PC-9 (cell line): ENCODE results near the gene R3HDM1. TPM values are rescaled to one million over a fixed set of nuclear protein-coding genes. Genes with fewer than 3 reads are reported as not detected.

ENCODE experiments used
- BruUV-seq: library from RNA; stranded (reverse); fragments of 400-500 nt; replicated peaks from 2 replicates; lab custom pipeline; 2021; lab: Mats Ljungman, UMichigan
- CTCF ChIA-PET: fragments of 300-600 bp; sonication (Branson Sonifier 250); formaldehyde crosslinking; loops from one replicate; lab custom pipeline; 2022; ENCODE audit warnings: antibody characterized with exemption; lab: Charles Lee
- POLR2A ChIA-PET: fragments of 300-600 bp; sonication (Branson Sonifier 250); formaldehyde crosslinking; loops from one replicate; lab custom pipeline; 2022; ENCODE audit warnings: antibody characterized with exemption; ENCODE audit not compliant: unreplicated experiment; lab: Charles Lee
- DNase-seq, 2 experiments: peaks; one replicate each; pipeline versions ENCODE4 v3.0.0 to v3.0.0-alpha.2; 2015 to 2022; ENCODE audit warnings: mixed read lengths in 1 of 2
- H2AFZ ChIP-seq: fragments of 200-600 bp; sonication (generic); 2 replicates; pipeline ENCODE4 v1.8.1; 2017; ENCODE audit warnings: antibody characterized with exemption
- H3F3A ChIP-seq: fragments of 200-600 bp; sonication (generic); 2 replicates; pipeline ENCODE4 v1.8.1; 2017; ENCODE audit warnings: antibody characterized with exemption, mild to moderate bottlenecking, low read depth; ENCODE audit not compliant: insufficient read depth
- H3K27ac ChIP-seq: fragments of 200-600 bp; sonication (generic); 2 replicates; pipeline ENCODE4 v1.6.1; 2016; ENCODE audit warnings: mixed run types
- H3K27me3 ChIP-seq: fragments of 200-600 bp; sonication (generic); 2 replicates; pipeline ENCODE4 v1.6.1; 2016; ENCODE audit warnings: low read depth, mixed run types; ENCODE audit not compliant: insufficient read depth
- H3K36me3 ChIP-seq: fragments of 200-600 bp; sonication (generic); 2 replicates; pipeline ENCODE4 v1.6.1; 2016; ENCODE audit warnings: low read depth, mixed run types
- H3K4me1 ChIP-seq: fragments of 200-600 bp; sonication (generic); replicated peaks from 2 replicates; pipeline ENCODE4 v1.6.1; 2016; ENCODE audit warnings: mixed run types; ENCODE audit not compliant: insufficient read depth
- H3K4me2 ChIP-seq: fragments of 200-600 bp; sonication (generic); 2 replicates; pipeline ENCODE4 v1.6.1; 2017; ENCODE audit warnings: mixed run types
- H3K4me3 ChIP-seq: fragments of 200-600 bp; sonication (generic); 2 replicates; pipeline ENCODE4 v1.6.1; 2016; ENCODE audit warnings: mixed run types
- H3K79me2 ChIP-seq: fragments of 200-600 bp; sonication (generic); 2 replicates; pipeline ENCODE4 v1.6.1; 2017; ENCODE audit warnings: low read depth, mixed run types
- H3K9me2 ChIP-seq: fragments of 200-600 bp; sonication (generic); 2 replicates; pipeline ENCODE4 v1.8.1; 2017; ENCODE audit warnings: mild to moderate bottlenecking; ENCODE audit not compliant: insufficient read depth
- H3K9me3 ChIP-seq: fragments of 200-600 bp; sonication (generic); 2 replicates; pipeline ENCODE4 v1.8.1; 2016; ENCODE audit warnings: low read depth; ENCODE audit not compliant: insufficient read depth
- H4K20me1 ChIP-seq: fragments of 200-600 bp; sonication (generic); 2 replicates; pipeline ENCODE4 v1.8.1; 2017; ENCODE audit not compliant: insufficient read depth
- CTCF ChIP-seq: fragments of 200-600 bp; sonication (generic); conservative IDR thresholded peaks from 2 replicates; pipeline ENCODE4 v1.6.1; 2017; ENCODE audit warnings: mixed run types, antibody characterized with exemption, mild to moderate bottlenecking, moderate library complexity
- EZH2 ChIP-seq: fragments of 200-600 bp; sonication (generic); IDR thresholded peaks from 2 replicates; pipeline ENCODE4 v1.8.0; 2017; ENCODE audit warnings: antibody characterized with exemption, low read depth
- intact Hi-C: fragments of 100-400 bp; cut with micrococcal nuclease; formaldehyde crosslinking; loops from one replicate; pipeline ENCODE4 v1.10.0; 2022; ENCODE audit not compliant: unreplicated experiment
- total RNA-seq: library from RNA; stranded (reverse); gene quantifications from 2 replicates; pipeline ENCODE4 v1.2.3, GENCODE V29; 2021

The R3HDM1 gene
- total RNA-seq, 1 experiment from 2014 or later = 36.7 TPM

- H3F3A ChIP-seq = no peaks in the 10 kb centered on the region
- peak overlapping the region; percentile 99 for H3K4me2 ChIP-seq
- ChIA-PET POLR2A (interaction anchor here (0.6 kb wide), 1 partner anchor 37 kb away, joined by 3 read pairs; no protein-coding TSS in a partner anchor), CTCF (no interaction called here)
- no peak for TF ChIP-seq CTCF
- TF ChIP-seq EZH2 = no peak
- H3K27me3 ChIP-seq = no peaks in the 10 kb centered on the region
- H4K20me1 ChIP-seq = peaks cover 27% of the 10 kb centered on the region
- H3K9me2 ChIP-seq = no peaks in the 10 kb centered on the region; the same call in 1 of the 2 replicates
- peak overlapping the region; percentile 90 for H2AFZ ChIP-seq
- BruUV-seq = no TSS peak
- H3K27ac ChIP-seq = peak overlapping the region; percentile 86
- H3K4me1 ChIP-seq = peaks cover 18% of the 10 kb centered on the region
- H3K36me3 ChIP-seq = peaks cover 5% of the 10 kb centered on the region
- intact Hi-C loops = loop anchor here (5.0 to 10.0 kb wide), 2 partner anchors 45 to 208 kb away; partner anchors contain the start of genes R3HDM1 and ZRANB3
- H3K79me2 ChIP-seq = peaks cover 56% of the 10 kb centered on the region
- peak overlapping the region; percentile 99 for H3K4me3 ChIP-seq
- no peaks in the 10 kb centered on the region for H3K9me3 ChIP-seq
- DNase-seq = peak; percentile 29 to 54
Measured at GRCh38 chr2:135742325-135742757, 211.1 kb downstream of the R3HDM1 start.

GRCh38 chr2:135743860-135744259, 212.6 kb downstream of the R3HDM1 start:
- Histone ChIP-seq H3K27ac (no peak overlapping the region), H4K20me1 (peaks cover 34% of the 10 kb centered on the region), H3K9me3 (no peaks in the 10 kb centered on the region), H3K79me2 (peaks cover 58% of the 10 kb centered on the region), H2AFZ (no peak overlapping the region), H3K4me2 (peak overlapping the region; percentile 99), H3F3A (no peaks in the 10 kb centered on the region), H3K27me3 (no peaks in the 10 kb centered on the region), H3K9me2 (no peaks in the 10 kb centered on the region; the same call in 1 of the 2 replicates), H3K4me3 (peak overlapping the region; percentile 99), H3K36me3 (peaks cover 5% of the 10 kb centered on the region), H3K4me1 (peaks cover 18% of the 10 kb centered on the region)
- ChIA-PET POLR2A (interaction anchor here (0.6 kb wide), 1 partner anchor 95 kb away, joined by 7 read pairs; no protein-coding TSS in a partner anchor), CTCF (no interaction called here)
- BruUV-seq = no TSS peak
- no peak for DNase-seq
- intact Hi-C loops = loop anchor here (5.0 to 10.0 kb wide), 2 partner anchors 43 to 209 kb away; partner anchors contain the start of genes R3HDM1 and ZRANB3
- no peak for TF ChIP-seq EZH2
- no peak for TF ChIP-seq CTCF

- no peaks in the 10 kb centered on the region for H3K27me3 ChIP-seq
- no peak overlapping the region; the same call in 1 of the 2 replicates for H3K4me3 ChIP-seq
- H4K20me1 ChIP-seq = peaks cover 34% of the 10 kb centered on the region
- peaks cover 58% of the 10 kb centered on the region for H3K79me2 ChIP-seq
- intact Hi-C loops = loop anchor here (5.0 to 10.0 kb wide), 2 partner anchors 42 to 210 kb away; partner anchors contain the start of genes R3HDM1 and ZRANB3
- DNase-seq = no peak
- no peak overlapping the region for H3K27ac ChIP-seq
- H3K4me2 ChIP-seq = 0 out of 2 replicates have a peak overlapping the region, but pooled peaks have one; percentile 99
- H3K9me3 ChIP-seq = no peaks in the 10 kb centered on the region
- no peaks in the 10 kb centered on the region; the same call in 1 of the 2 replicates for H3K9me2 ChIP-seq
- BruUV-seq = no TSS peak
- H3F3A ChIP-seq = no peaks in the 10 kb centered on the region
- peaks cover 18% of the 10 kb centered on the region for H3K4me1 ChIP-seq
- no peak overlapping the region for H2AFZ ChIP-seq
- CTCF ChIA-PET = no interaction called here
- no peak for TF ChIP-seq CTCF
- TF ChIP-seq EZH2 = no peak
- H3K36me3 ChIP-seq = peaks cover 8% of the 10 kb centered on the region
- POLR2A ChIA-PET = no interaction called here
Measured at GRCh38 chr2:135744760-135745314, 213.6 kb downstream of the R3HDM1 start.
